Mesenchymal stem cell (in vitro differentiated cells and primary cell): Measurements from ENCODE around the gene CD300LB.

Experiments used
- DNase-seq: peaks from one replicate; pipeline ENCODE4 v3.0.0-alpha.2; 2013
- H2AFZ ChIP-seq: one replicate; pipeline ENCODE4 v1.6.1; 2013; ENCODE audit warnings: low read depth, mild to moderate bottlenecking, control low read depth, inconsistent platforms, low read length, moderate library complexity
- H2AK5ac ChIP-seq: 2 replicates; pipeline ENCODE4 v1.6.1; 2013; ENCODE audit warnings: low read length, moderate library complexity, mild to moderate bottlenecking, inconsistent platforms; ENCODE audit not compliant: severe bottlenecking
- H2BK120ac ChIP-seq: one replicate; pipeline ENCODE4 v1.6.1; 2013; ENCODE audit warnings: low read depth, mild to moderate bottlenecking, inconsistent platforms, low read length, moderate library complexity
- H2BK12ac ChIP-seq, 2 experiments: one replicate each; pipeline ENCODE4 v1.6.1; 2013; ENCODE audit warnings: inconsistent platforms in 2 of 2, low read length in 2 of 2, mild to moderate bottlenecking in 2 of 2, moderate library complexity in 2 of 2, control low read depth in 1 of 2
- H2BK15ac ChIP-seq: one replicate; pipeline ENCODE4 v1.6.1; 2013; ENCODE audit warnings: mild to moderate bottlenecking, low read depth, inconsistent platforms; ENCODE audit not compliant: poor library complexity, severe bottlenecking
- H2BK5ac ChIP-seq: 2 replicates; pipeline ENCODE4 v1.6.1; 2013; ENCODE audit warnings: low read depth, mild to moderate bottlenecking, low read length, control low read depth, inconsistent platforms; ENCODE audit not compliant: poor library complexity, severe bottlenecking
- H3K14ac ChIP-seq, 2 experiments: one replicate each; pipeline ENCODE4 v1.6.1; 2013; ENCODE audit warnings: inconsistent platforms in 2 of 2, low read length in 2 of 2, control low read depth in 1 of 2, mild to moderate bottlenecking in 1 of 2, moderate library complexity in 1 of 2
- H3K18ac ChIP-seq, 2 experiments: one replicate each; pipeline ENCODE4 v1.6.1; 2013; ENCODE audit warnings: inconsistent platforms in 2 of 2, low read length in 2 of 2, control low read depth in 1 of 2, low read depth in 1 of 2, mild to moderate bottlenecking in 1 of 2
- H3K23ac ChIP-seq, 2 experiments: one replicate each; pipeline ENCODE4 v1.6.1; 2013; ENCODE audit warnings: inconsistent platforms in 2 of 2, low read length in 2 of 2, mild to moderate bottlenecking in 2 of 2, moderate library complexity in 2 of 2, control low read depth in 1 of 2
- H3K27ac ChIP-seq: 2 replicates; pipeline ENCODE4 v1.5.1; 2013; ENCODE audit warnings: mild to moderate bottlenecking, moderate library complexity, low read length, control low read depth, inconsistent platforms; ENCODE audit not compliant: poor library complexity, severe bottlenecking
- H3K27me3 ChIP-seq, 2 experiments: 2 replicates each; pipeline versions ENCODE4 v1.6.1 to v1.7.0; 2013; ENCODE audit warnings: low read length in 2 of 2, mild to moderate bottlenecking in 2 of 2, moderate library complexity in 2 of 2, control low read depth in 1 of 2, inconsistent platforms in 1 of 2; ENCODE audit not compliant: control insufficient read depth in 1 of 2, insufficient read depth in 1 of 2
- H3K36me3 ChIP-seq, 2 experiments: 2 replicates each; pipeline versions ENCODE4 v1.6.1 to v1.7.0; 2013; ENCODE audit warnings: low read length in 2 of 2, control low read depth in 1 of 2, inconsistent platforms in 1 of 2, low read depth in 1 of 2, mild to moderate bottlenecking in 1 of 2; ENCODE audit not compliant: insufficient read depth in 2 of 2, control insufficient read depth in 1 of 2
- H3K4ac ChIP-seq, 2 experiments: one replicate each; pipeline ENCODE4 v1.6.1; 2013; ENCODE audit warnings: inconsistent platforms in 2 of 2, low read length in 2 of 2, mild to moderate bottlenecking in 2 of 2, moderate library complexity in 2 of 2, control low read depth in 1 of 2, low read depth in 1 of 2
- H3K4me1 ChIP-seq: 2 replicates; pipeline ENCODE4 v1.6.1; 2013; ENCODE audit warnings: low read depth, low read length, control low read depth; ENCODE audit not compliant: control insufficient read depth, insufficient read depth
- H3K4me2 ChIP-seq: 2 replicates; pipeline ENCODE4 v1.6.1; 2013; ENCODE audit warnings: low read length, mild to moderate bottlenecking, inconsistent platforms; ENCODE audit not compliant: poor library complexity, severe bottlenecking
- H3K4me3 ChIP-seq, 2 experiments: 2 replicates each; pipeline versions ENCODE4 v1.5.1 to v1.7.0; 2013; ENCODE audit warnings: low read length in 2 of 2, mild to moderate bottlenecking in 2 of 2, control low read depth in 1 of 2, low read depth in 1 of 2; ENCODE audit not compliant: insufficient read depth in 1 of 2
- H3K79me1 ChIP-seq: replicated peaks from 2 replicates; pipeline ENCODE4 v1.6.1; 2013; ENCODE audit warnings: mild to moderate bottlenecking, control low read depth, low read length, inconsistent platforms; ENCODE audit not compliant: poor library complexity, severe bottlenecking
- H3K9ac ChIP-seq: 2 replicates; pipeline ENCODE4 v1.7.0; 2013; ENCODE audit warnings: mild to moderate bottlenecking, low read length, moderate library complexity
- H3K9me3 ChIP-seq: 2 replicates; pipeline ENCODE4 v1.7.0; 2013; ENCODE audit warnings: mild to moderate bottlenecking, low read length; ENCODE audit not compliant: control insufficient read depth
- H4K8ac ChIP-seq: one replicate; pipeline ENCODE4 v1.6.1; 2013; ENCODE audit warnings: inconsistent platforms, mild to moderate bottlenecking, low read length, moderate library complexity
- H4K91ac ChIP-seq: one replicate; pipeline ENCODE4 v1.6.1; 2013; ENCODE audit warnings: mild to moderate bottlenecking, low read length, inconsistent platforms
- WGBS: methylation state at CpG from one replicate; pipeline ENCODE4 v1.1.7; 2013; ENCODE audit warnings: mixed read lengths; 5-methylcytosine and 5-hydroxymethylcytosine counted together

The CD300LB gene

DNA sequence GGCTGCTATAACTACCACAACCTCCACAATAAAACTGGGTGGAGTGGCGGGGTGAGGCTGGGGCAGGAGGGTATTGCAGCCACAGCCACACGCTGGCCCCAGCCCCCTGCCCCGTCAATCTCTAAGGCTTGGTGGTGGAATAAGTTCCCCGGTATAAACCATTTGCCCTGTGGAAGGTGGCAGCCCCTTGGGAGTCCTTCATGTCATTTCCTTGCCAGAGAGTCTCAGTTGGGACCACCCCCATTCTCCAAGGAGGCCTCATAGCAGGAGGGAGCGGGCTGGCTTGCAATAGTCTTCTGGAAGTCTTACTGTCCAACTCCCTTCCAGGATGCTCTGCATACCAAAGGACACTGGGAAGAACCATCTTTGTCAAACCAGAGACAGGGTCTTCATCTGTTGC lies 45.4 kb downstream of the CD300LB start:
- 71% methylated on average over 4 of the region's 5 CpGs for WGBS
- Histone ChIP-seq H3K4me3 (no peak overlapping the region), H4K91ac (no peak overlapping the region), H3K79me1 (no peaks in the 10 kb centered on the region), H2AK5ac (no peak overlapping the region), H2BK12ac (no peak overlapping the region), H3K27me3 (peaks cover 11 to 58% of the 10 kb centered on the region in 2 experiments), H3K18ac (no peak overlapping the region), H2BK5ac (no peak overlapping the region), H2AFZ (no peak overlapping the region), H3K4me1 (no peaks in the 10 kb centered on the region), H3K4me2 (no peak overlapping the region), H3K27ac (no peak overlapping the region), H3K9me3 (no peaks in the 10 kb centered on the region), H3K14ac (no peak overlapping the region), H2BK15ac (no peak overlapping the region), H3K9ac (no peak overlapping the region), H3K36me3 (no peaks in the 10 kb centered on the region), H4K8ac (no peak overlapping the region), H3K4ac (no peak overlapping the region), H3K23ac (no peak overlapping the region), H2BK120ac (no peak overlapping the region)
- DNase-seq = no peak

DNA sequence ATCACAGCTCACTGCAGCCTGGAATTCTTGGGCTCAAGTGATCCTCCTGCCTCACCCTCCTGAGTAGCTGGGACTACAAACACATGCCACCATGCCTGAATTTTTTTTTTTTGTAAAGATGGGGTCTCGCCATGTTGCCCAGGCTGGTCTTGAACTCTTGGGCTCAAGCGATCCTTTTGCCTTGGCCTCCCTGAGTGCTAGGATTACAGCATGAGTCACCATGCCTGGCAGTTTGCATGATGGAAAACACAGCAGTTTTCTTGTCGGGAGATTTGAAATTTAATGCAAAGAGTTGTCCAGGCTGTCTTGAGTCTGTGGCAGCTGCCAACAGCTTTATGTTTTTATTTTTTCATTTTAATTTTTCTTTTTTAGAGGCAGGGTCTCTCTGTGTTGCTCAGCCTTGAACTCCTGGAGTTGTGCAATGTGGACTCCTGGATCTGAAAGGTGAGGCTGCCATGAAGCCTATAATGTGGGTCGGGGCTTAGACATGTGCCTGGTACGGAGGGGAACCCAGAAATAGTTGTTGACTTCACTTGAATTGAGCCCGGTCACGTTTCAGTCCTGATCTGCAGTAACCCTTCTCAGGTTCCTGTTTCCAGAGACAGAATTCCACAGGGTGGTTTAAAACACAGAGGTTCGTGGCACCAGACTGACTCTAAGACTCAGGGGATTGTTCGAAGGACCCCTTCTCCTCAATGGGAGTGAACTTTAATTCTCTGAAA lies 46.1 kb downstream of the CD300LB start:
- no peak overlapping the region for H2BK12ac ChIP-seq
- H2BK15ac ChIP-seq = no peak overlapping the region
- WGBS = 69% methylated on average over 8 of the region's 9 CpGs
- no peak overlapping the region for H2AFZ ChIP-seq
- H3K4me2 ChIP-seq = no peak overlapping the region
- H2AK5ac ChIP-seq = no peak overlapping the region
- no peak overlapping the region for H3K4me3 ChIP-seq
- no peak for DNase-seq
- H4K8ac ChIP-seq = no peak overlapping the region
- no peak overlapping the region for H3K4ac ChIP-seq
- peaks cover 14 to 60% of the 10 kb centered on the region in 2 experiments for H3K27me3 ChIP-seq
- H3K9ac ChIP-seq = no peak overlapping the region
- no peaks in the 10 kb centered on the region for H3K9me3 ChIP-seq
- H2BK120ac ChIP-seq = no peak overlapping the region
- H3K79me1 ChIP-seq = no peaks in the 10 kb centered on the region
- H3K36me3 ChIP-seq = no peaks in the 10 kb centered on the region
- H4K91ac ChIP-seq = no peak overlapping the region
- no peaks in the 10 kb centered on the region for H3K4me1 ChIP-seq
- no peak overlapping the region for H3K23ac ChIP-seq
- no peak overlapping the region for H3K14ac ChIP-seq
- H3K27ac ChIP-seq = no peak overlapping the region
- H3K18ac ChIP-seq = no peak overlapping the region
- no peak overlapping the region for H2BK5ac ChIP-seq

DNA sequence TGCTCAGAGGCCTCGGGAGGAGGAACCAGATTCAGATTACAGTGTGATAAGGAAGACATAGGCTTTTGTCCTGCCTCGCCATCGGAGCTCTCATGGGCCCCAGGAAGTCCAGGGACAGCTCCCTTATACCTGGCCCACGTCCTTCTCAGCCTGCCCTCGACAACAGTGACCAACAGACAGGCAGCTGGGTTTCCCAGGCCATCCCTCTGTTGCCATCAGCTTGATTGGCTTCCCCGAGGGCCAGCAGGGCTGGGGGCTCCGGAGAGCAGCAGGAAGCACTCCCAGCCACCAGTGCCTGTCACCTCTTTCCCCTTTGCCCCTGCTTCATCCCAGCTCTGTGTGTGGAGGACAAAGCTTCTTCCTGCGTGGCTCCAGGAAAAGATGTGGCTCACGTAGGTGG lies 47.2 kb downstream of the CD300LB start:
- H3K4ac ChIP-seq = no peak overlapping the region
- no peak overlapping the region for H2BK12ac ChIP-seq
- no peak overlapping the region for H2AFZ ChIP-seq
- no peaks in the 10 kb centered on the region for H3K79me1 ChIP-seq
- no peak for DNase-seq
- no peak overlapping the region for H2AK5ac ChIP-seq
- H3K9me3 ChIP-seq = no peaks in the 10 kb centered on the region
- H3K9ac ChIP-seq = no peak overlapping the region
- peaks cover 17 to 69% of the 10 kb centered on the region in 2 experiments for H3K27me3 ChIP-seq
- no peak overlapping the region for H2BK5ac ChIP-seq
- no peak overlapping the region for H2BK120ac ChIP-seq
- no peak overlapping the region for H3K4me2 ChIP-seq
- no peak overlapping the region for H3K18ac ChIP-seq
- no peak overlapping the region for H4K8ac ChIP-seq
- no peak overlapping the region for H4K91ac ChIP-seq
- no peak overlapping the region for H3K23ac ChIP-seq
- WGBS = 54% methylated on average over 9 of the region's 9 CpGs
- H3K14ac ChIP-seq = no peak overlapping the region
- no peaks in the 10 kb centered on the region for H3K36me3 ChIP-seq
- no peaks in the 10 kb centered on the region for H3K4me1 ChIP-seq
- no peak overlapping the region for H3K27ac ChIP-seq
- H3K4me3 ChIP-seq = no peak overlapping the region
- H2BK15ac ChIP-seq = no peak overlapping the region

DNA sequence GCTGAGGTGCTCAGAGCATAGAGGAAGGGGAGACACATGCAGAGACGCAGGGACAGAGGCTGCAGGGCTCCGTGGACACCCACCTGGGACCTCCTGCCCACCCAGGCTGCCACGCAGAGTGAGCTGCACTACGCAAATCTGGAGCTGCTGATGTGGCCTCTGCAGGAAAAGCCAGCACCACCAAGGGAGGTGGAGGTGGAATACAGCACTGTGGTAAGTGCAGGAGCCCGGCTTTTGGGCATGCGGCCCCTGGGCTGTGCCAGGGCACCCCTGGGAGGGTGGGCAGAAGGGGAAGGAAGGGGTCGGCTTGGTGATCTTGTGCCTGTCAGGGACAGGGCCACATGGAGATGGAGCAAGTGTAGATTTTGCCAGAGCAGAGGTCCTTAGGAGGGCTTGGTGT lies 49.7 kb downstream of the CD300LB start:
- H3K14ac ChIP-seq = no peak overlapping the region
- no peak overlapping the region for H2BK12ac ChIP-seq
- no peak overlapping the region for H2BK5ac ChIP-seq
- H3K4me2 ChIP-seq = no peak overlapping the region
- H2AFZ ChIP-seq = no peak overlapping the region
- no peak overlapping the region for H3K4me3 ChIP-seq
- no peaks in the 10 kb centered on the region for H3K4me1 ChIP-seq
- no peak overlapping the region for H2BK120ac ChIP-seq
- H4K8ac ChIP-seq = no peak overlapping the region
- no peak overlapping the region for H3K27ac ChIP-seq
- no peaks in the 10 kb centered on the region for H3K9me3 ChIP-seq
- no peak overlapping the region for H3K4ac ChIP-seq
- H3K36me3 ChIP-seq = no peaks in the 10 kb centered on the region
- no peaks in the 10 kb centered on the region for H3K79me1 ChIP-seq
- H2AK5ac ChIP-seq = no peak overlapping the region
- H3K23ac ChIP-seq = no peak overlapping the region
- H4K91ac ChIP-seq = no peak overlapping the region
- peaks cover 27 to 77% of the 10 kb centered on the region in 2 experiments for H3K27me3 ChIP-seq
- no peak overlapping the region for H2BK15ac ChIP-seq
- no peak overlapping the region for H3K18ac ChIP-seq
- WGBS = 72% methylated on average over 7 of the region's 7 CpGs
- H3K9ac ChIP-seq = no peak overlapping the region
- no peak for DNase-seq
